GM21360 (cell line): ENCODE measurements around the gene STIM1.
"Not testable (repeated sequence)": the region's sequence is repeated elsewhere in the genome, so short reads cannot be mapped to it uniquely, and the experiment has no call there.

ENCODE experiments used
- ATAC-seq: cut with Tn5 transposase; IDR thresholded peaks from one replicate; pipeline ENCODE4 v1.9.1; 2021; ENCODE audit warnings: mild to moderate bottlenecking, moderate library complexity; ENCODE audit not compliant: unreplicated experiment

STIM1 gene

DNA sequence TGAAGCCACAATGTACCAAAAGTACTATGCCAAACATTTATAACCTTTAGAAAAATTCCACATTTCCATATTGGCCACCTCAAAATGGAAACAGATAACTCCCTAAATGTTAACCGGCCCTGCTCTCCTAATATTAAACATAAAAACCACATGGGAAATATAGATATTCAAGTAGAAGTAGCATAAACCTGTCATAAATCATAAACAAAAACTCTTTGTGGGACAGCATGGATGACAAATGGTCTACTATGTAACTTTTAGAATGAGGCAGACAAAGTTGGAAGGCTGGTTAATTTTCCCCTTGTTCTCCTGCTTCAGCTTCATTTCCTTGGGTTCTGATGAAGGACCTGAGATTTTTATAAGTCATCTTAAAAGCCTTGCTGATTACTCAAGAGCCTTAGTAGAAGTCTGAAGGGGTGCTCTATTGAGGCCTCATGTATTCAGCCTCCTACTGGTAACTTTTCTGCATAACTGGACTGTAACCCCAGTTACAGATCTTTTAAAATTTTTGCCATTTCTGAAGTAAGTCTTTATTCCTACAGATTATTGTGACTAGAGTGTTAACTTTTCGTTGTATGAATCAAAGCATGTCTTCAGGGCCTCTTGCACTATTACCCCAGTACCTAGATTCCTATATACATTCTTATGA lies 116.4 kb downstream of the STIM1 start:
- ATAC-seq, result no peak

DNA sequence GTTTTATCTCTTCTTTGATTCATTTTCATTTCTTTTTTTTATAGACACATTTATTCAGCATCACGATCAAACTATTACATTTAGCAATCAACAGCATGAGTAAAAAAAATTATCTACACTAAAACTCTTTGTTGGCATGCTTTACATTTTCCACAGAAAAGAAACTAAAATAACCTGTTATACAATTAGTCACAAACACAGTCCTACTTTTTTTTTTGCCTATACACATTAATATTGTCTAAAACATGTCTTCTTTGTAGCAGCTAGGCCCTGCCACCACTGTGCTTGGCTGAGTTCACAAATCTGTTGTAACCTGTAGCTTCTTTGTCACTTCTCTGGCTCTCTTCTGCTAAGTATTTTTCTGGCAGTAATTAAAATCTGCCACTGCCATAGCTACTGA lies 117.0 kb downstream of the STIM1 start:
- ATAC-seq, result no peak

DNA sequence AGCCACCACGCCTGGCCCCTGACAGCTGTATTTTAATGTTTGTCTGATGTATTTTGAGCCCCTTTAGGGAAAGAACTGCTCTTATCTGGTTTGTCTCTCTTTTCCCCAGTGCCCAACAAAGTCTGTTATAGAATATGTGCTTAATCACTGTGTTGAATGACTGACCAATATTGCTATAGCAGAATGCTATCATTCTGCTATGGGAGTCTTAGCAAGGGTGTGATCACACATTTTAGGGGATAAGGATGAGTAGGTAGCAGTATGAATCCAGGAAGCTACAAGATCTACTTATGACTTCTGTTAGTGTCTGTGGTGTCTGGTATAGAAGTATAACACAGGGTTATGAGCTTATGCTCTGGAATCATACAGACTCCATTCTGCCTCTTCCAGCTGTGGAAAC lies 121.6 kb downstream of the STIM1 start:
- no peak for ATAC-seq

DNA sequence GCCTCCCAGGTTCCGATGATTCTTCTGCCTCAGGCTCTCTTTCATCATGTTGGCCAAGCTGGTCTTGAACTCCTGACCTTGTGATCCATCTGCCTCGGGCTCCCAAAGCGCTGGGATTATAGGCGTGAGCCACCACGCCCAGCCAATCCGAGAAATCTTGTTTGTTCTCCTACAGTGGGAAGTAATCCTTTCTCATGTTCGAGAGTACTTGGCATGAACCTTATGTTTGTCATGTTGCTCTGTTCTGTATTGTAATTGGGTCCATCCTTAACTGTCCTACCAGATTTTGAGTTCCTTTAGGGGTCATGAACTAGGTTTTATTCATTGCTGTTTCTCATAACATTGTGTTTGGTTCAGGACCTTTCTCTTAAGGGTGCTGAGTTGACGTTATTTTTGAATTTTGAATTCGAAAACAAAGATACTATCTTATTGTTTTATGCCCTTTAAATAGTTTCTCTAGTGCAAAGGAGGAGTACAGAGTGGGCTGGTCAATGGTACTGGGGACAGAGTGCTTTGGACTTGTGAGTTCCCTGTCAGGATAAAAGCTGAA lies 125.7 kb downstream of the STIM1 start:
- ATAC-seq, result no peak

DNA sequence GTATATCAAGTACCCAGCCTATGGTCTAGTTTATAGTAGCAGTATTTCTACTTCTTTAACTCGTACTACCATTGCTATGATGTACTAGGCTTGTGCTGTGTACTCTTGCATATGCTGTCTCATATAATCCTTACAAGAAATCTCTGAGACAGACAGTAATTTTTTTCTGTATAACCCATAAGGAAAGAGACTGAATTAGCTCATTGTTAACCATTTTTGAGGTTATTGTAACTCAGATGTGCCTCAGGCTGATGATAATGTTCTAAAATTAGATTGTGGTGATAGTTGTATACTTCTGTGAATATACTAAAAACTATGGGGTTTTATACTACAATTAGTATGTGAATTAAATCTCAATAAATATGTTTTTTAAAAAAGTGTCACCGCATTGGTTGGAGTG lies 127.0 kb downstream of the STIM1 start:
- ATAC-seq, result no peak

DNA sequence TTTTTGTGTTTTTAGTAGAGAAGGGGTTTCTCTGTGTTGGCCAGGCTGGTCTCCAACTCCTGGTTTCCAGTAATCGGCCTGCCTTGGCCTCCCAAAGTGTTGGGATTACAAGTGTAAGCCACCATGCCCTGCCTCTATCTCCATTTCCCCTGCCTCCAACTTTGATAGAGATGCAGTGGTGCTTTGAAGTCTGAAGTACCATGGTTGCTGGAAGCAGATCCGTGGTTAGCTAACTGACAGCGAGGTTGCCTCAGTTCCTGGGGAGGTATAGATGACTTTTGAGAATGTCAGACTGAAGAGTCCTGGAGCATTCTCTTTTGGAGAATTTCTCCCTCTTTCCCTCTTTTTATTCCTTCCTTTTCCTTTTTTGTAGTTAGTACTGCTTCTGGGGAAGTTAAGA lies 127.6 kb downstream of the STIM1 start:
- ATAC-seq, result no peak

DNA sequence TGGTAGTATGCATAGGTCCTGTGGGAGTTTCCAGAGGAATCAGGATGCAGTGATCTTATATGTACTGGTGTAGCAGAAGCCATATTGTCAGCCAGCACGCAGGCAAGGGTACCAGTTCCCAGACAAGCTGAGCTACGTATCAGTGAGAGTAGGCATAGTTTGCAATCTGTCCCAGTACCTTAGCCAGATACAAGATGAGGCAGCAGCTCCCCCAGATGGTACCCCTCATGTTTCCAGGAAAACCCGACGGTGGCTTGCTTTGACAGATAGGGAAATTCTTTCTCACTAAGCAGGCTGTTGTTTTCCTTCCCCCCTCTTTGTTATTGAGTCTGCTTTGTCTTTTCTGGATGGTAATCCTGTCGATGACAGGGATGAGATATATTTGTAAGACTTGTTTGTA lies 129.4 kb downstream of the STIM1 start:
- ATAC-seq, result no peak

DNA sequence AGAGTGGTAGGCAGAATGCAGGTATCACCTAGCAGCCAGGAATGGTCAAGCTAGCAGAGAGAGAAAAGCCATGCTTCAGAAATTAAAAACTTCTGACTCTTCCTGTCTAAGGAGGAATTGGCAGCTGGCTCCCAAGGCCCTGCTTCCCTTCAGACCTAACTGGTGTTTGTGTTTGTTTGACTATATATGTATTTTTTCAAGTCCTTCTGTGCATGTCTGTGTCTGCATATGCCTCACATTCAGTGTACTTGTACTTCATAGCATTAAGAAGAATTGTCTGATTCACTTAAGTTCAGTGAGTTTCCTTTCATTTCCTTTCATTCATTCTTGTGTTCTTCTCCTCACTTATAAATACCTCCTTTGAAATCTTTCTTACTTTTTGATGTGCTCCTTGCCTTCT lies 130.2 kb downstream of the STIM1 start:
- ATAC-seq, result no peak

DNA sequence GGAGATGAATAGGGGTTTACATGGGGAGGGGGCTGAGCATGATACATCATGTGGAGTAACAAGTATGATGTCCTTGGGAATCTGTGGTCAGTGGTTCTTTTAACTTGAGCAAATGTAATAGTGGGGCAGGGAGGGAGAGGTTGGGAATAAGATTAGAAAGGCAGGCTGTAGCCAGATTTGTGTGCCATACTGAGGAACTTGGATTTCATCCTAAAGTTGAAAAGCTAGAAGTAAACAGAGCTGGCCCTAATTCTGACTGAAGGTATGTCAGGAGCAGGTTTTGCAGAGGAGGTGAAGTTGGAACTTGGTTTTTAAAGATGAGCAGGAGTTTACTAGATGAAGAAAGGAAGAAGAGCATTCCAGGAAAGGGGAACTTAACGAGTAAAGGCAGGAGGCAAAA lies 130.8 kb downstream of the STIM1 start:
- ATAC-seq, result no peak

DNA sequence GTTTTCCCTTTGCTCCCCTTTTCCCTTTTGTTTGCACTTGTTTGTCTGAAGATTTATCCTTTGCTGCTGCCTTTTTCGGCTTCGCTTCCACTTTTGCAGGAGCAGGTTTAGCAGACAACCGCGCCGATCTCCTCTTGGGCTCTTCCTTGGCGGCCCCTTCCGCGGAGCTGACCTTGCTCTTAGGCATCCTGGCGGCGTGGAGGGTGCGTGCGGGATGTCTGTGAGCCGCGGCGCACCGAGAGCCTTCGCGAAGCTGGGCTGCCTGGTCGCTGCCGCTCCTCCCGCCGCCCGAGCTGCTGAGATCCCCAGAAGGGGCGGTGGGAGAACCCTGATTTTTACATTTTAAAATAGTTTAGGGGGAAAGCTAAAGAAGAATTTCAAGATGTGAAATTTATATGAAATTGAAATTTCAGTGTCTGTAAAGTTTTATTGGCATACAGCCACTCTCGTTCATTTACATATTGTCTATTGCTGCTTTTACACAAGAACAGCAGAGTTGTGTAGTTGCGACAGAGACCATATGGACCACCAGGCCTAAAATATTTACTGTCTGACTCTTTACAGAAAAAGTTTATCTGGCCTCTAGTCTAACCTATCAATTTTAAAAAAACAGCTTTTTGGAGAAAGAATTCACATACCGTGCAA lies 133.9 kb downstream of the STIM1 start:
- ATAC-seq, result no peak

DNA sequence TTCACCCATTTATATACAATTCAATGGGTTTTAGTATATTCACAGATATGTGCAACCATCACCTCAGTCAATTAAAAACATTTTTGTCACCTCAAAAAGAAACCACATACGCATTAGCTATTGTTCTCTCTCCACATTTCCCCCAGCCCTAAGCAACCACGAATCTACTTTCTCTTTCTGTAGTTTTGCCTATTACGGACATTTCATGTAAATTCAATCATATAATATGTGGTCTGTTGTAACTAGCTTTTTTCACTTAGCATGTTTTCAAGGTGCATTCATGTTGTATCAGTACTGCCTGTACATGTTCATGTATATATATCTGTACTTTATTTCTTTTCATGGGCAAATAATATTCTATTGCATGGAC lies 134.4 kb downstream of the STIM1 start:
- no peak for ATAC-seq

DNA sequence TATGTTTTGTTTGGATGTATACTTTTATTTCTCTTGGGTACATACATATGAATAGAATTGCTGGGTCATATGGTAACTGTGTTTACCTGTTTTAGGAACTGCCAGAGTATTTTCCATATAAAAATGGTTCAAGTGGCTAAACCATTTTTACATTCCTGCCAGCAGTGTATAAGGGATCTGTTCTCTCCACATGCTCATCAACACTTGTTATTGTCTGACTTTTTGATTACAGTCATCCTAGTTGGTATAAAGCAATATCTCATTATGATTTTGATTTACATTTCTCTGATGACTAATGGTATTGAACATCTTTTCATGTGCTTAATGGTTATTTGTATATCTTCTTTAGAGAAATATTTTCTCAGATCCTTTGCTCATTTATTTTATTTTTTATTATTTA lies 134.9 kb downstream of the STIM1 start:
- no peak for ATAC-seq

DNA sequence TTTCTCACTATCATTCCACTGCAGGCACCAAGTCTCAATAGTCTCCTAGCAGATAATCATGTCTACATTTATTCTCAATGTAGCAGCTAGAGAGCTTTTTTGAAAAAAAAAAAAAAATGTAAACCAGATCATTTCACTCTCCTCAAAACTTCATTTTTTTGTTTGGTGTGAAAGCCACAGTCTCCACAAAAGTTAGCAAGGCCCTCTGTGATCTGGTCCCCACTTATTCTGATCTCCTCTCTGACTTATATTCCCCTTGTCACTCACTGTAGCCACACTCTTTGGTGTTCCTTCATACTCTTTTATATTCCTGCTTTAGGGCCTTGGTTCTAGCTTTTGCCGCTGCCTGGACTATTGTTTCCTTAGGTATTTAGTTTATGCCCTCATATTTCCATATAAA lies 137.5 kb downstream of the STIM1 start:
- no peak for ATAC-seq

DNA sequence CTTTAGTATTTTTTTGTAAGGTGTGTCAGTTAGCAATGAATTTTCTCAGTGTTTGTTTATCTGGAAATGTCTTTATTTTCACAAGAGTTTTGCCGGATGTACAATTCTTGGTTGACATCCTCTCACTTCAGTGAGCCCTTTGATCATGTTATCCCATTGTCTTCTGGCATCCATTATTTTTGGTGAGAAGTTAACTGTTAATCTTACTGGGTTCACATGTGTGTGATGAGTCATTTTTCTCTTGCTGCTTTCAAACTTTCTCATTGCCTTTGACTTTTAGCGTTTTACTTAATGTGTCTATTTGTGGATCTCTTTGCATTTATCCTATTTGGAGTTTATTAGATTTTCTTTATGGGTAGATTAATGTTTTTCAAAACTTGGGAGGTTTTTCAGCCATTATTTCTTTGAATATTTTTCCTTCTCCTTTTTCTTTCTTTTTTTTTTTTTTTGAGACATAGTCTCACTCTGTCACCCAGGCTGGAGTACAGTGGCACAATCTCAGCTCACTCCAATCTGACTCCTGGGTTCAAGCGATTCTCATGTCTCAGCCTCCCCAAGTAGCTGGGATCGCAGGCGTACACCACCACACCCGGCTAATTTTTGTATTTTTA lies 138.7 kb downstream of the STIM1 start:
- ATAC-seq, result no peak

DNA sequence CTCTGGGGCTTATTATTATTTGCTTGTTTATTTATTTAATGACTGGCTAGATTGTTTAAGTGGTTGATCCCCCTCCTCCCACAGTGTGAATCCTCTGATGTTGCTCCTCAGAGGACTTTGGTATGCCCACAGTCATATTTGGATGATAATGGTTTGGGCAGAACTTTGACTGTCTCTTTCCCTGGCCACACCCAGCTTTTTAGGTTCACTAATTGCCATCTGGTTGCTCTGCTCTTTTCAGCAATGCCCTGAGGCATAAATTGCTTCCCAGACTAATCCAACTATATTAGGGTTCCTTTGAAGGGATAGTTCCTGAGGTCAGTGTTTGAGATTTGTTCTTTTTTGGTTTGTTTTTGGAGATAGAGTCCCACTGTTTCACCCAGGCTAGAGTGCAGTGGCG lies 139.8 kb downstream of the STIM1 start:
- no peak for ATAC-seq

DNA sequence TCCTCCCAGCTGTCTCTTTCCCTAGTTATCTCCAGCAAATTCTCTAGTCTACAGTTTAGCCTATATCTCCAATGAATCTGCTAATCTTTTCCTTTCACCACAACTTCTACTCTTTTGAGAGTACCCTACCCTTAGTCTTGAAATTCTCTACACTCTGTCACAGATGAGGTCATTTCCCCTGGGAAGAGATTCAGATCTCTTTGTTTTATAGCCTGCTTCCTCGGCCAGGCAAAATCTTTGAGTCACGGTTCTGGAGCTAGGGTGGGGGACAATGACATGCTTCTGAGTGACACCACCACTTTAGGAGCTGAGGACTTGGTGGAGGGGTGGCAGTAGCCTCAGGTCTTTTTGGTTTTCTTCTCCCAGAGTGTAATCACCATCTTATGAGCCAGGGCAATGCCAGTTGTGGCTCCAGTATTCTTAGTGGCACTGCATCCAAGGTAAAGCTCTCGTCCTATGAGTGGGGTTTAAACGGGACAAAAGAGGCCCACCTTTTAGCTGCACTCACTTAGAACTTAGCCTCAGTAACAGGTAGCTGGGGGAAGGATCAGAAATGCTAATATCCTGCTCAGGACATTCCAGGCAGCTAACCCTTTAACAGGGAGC lies 140.6 kb downstream of the STIM1 start:
- no peak for ATAC-seq

DNA sequence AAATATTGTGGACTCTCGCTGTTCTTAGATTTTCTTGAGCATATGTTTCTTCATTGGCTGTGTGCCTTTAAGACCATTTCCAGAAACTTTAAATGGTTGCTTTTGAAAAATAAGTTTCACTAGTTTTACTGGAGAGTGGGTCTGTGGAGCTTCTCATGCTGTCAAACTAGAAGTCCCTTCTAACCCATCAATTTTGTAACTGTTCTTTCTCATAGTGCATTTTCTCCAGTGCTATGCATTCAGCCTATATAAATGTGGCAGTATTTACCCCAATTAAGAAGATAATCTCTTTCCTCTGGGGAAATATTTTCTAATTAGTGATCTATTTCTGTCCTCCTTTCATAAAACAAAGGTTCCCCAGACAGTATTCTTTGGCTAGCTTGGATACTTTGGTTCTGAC lies 141.2 kb downstream of the STIM1 start:
- ATAC-seq, result no peak

DNA sequence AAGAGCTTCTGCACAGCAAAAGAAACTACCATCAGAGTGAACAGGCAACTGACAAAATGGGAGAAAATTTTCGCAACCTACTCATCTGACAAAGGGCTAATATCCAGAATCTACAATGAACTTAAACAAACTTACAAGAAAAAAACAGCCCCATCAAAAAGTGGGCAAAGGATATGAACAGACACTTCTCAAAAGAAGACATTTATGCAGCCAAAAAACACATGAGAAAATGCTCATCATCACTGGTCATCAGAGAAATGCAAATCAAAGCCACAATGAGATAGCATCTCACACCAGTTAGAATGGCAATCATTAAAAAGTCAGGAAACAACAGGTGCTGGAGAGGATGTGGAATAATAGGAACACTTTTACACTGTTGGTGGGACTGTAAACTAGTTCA lies 149.3 kb downstream of the STIM1 start:
- ATAC-seq, result not testable (repeated sequence)

DNA sequence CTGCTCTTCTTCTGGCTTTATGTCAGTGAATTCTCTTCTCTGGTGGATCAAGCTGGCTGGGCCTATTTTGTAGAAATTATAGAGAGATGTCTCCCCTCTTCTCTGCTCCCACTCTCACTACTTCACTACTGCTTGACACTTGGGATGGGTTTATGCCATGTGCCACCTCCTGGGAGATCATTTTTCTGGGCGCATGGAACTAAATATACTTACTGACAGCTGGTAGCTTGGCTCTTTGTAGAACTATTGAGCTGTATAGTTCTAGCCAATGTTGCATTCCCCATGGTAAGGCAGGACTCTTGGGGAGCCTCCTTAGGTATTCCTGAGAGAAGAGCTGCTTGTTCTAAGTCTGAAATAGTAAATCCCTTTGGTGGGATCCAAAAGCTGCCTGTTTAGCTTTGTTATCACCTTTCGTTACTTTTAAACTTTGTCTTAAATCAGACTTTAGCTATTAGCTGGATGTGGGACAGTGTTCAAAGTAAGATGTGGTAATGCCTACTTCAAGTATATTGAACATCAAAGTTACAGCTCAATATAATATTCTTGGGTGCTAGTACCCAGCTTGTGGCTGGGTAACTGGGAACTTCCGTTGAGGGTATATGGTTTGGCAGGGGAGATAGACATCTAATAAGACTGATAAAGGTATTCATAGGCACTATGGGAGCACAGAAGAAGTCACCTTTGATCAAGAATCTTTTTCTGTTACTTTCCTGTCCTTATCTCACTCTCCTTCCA lies 151.6 kb downstream of the STIM1 start:
- no peak for ATAC-seq

DNA sequence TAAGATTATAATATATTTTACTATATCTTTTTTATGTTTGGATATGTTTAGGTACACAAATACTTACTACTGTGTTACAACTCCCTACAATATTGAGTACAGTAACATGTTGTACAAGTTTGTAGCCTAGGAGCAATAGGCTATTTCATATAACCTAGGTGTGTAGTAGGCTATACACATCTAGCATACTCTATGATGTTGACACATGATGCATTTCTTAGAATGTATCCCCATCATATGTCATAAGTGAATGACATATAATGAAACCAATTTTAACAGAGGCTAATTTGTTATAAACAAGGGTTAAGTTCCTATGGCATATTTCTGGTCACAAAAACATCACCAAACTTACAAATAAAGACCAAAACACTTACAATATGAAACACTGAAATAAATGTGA lies 152.7 kb downstream of the STIM1 start:
- ATAC-seq, result no peak

DNA sequence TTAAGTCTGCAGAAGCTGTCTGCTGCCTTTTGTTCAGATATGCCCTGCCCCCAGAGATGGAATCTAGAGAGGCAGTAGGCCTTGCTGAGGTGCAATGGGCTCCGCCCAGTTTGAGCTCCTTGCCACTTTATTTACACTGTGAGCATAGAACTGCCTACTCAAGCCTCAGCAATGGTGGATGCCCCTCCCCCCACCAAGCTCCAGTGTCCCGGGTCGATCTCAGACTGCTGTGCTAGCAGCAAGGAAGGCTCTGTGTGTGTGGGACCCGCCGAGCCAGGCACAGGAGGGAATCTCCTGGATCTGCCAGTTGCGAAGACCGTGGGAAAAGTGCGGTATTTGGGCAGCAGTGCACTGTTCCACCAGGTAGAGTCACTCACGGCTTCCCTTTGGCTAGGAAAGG lies 161.1 kb downstream of the STIM1 start:
- not testable (repeated sequence) for ATAC-seq
